CD14-positive monocyte (primary cell): ENCODE results near the gene OR2F1. TPM values are rescaled to one million over a fixed set of nuclear protein-coding genes. Genes with fewer than 3 reads are reported as not detected.

ENCODE experiments used
- DNase-seq, 3 donors: peaks; one replicate each; pipeline ENCODE4 v3.0.0-alpha.2; 2011 to 2022
- H2AFZ ChIP-seq: 2 replicates; pipeline ENCODE4 v1.6.0; 2012; ENCODE audit warnings: mild to moderate bottlenecking, low read depth, low read length, inconsistent platforms; ENCODE audit not compliant: insufficient read depth, poor library complexity, severe bottlenecking
- H3K27ac ChIP-seq, 2 donors: 1 replicate in 1 of 2; 2 replicates in 1 of 2; pipeline ENCODE4 v1.5.1; 2012 to 2013; ENCODE audit warnings: low read length in 2 of 2, control low read depth in 1 of 2, inconsistent platforms in 1 of 2, low read depth in 1 of 2, mild to moderate bottlenecking in 1 of 2
- H3K27me3 ChIP-seq, 2 donors: one replicate each; pipeline versions ENCODE4 v1.6.0 to v1.6.1; 2011 to 2013; ENCODE audit warnings: low read length in 2 of 2; ENCODE audit not compliant: control insufficient read depth in 2 of 2, insufficient read depth in 2 of 2
- H3K36me3 ChIP-seq, 2 donors: replicated peaks in 1 of 2; 1 replicate in 1 of 2; 2 replicates in 1 of 2; pipeline versions ENCODE4 v1.5.1 to v1.6.1; 2012 to 2013; ENCODE audit warnings: low read length in 2 of 2, control low read depth in 1 of 2, inconsistent platforms in 1 of 2, mild to moderate bottlenecking in 1 of 2; ENCODE audit not compliant: insufficient read depth in 2 of 2, control insufficient read depth in 1 of 2
- H3K4me1 ChIP-seq, 2 donors: 1 replicate in 1 of 2; 2 replicates in 1 of 2; pipeline versions ENCODE4 v1.5.1 to v1.6.1; 2012 to 2013; ENCODE audit warnings: low read length in 2 of 2, control low read depth in 1 of 2, inconsistent platforms in 1 of 2, mild to moderate bottlenecking in 1 of 2, moderate library complexity in 1 of 2; ENCODE audit not compliant: insufficient read depth in 2 of 2, control insufficient read depth in 1 of 2
- H3K4me2 ChIP-seq: replicated peaks from 2 replicates; pipeline ENCODE3; 2012; ENCODE audit warnings: low read length, moderate library complexity, mild to moderate bottlenecking; ENCODE audit not compliant: poor library complexity, severe bottlenecking; ENCODE audit errors: extremely low read depth
- H3K4me3 ChIP-seq, 3 experiments: fragments of 200-600 bp in 1 of 3; sonication (generic) in 1 of 3; replicated peaks in 1 of 3; 1 replicate in 2 of 3; 2 replicates in 1 of 3; pipeline ENCODE4 v1.5.1; 2011 to 2013; ENCODE audit warnings: low read length in 3 of 3, mild to moderate bottlenecking in 3 of 3, control low read depth in 2 of 3, low read depth in 2 of 3, inconsistent platforms in 1 of 3, moderate library complexity in 1 of 3
- H3K79me2 ChIP-seq: 2 replicates; pipeline ENCODE4 v1.6.0; 2012; ENCODE audit warnings: mild to moderate bottlenecking, control low read depth, inconsistent platforms, low read length, moderate library complexity; ENCODE audit not compliant: insufficient read depth
- H3K9ac ChIP-seq: 2 replicates; pipeline ENCODE4 v1.6.0; 2017; ENCODE audit warnings: low read length, mild to moderate bottlenecking; ENCODE audit not compliant: insufficient read depth, poor library complexity, severe bottlenecking
- H3K9me3 ChIP-seq, 2 donors: replicated peaks in 1 of 2; 1 replicate in 1 of 2; 2 replicates in 1 of 2; pipeline versions ENCODE4 v1.5.1 to v1.6.1; 2012 to 2013; ENCODE audit warnings: low read length in 2 of 2, control low read depth in 1 of 2; ENCODE audit not compliant: control insufficient read depth in 1 of 2, insufficient read depth in 1 of 2
- H4K20me1 ChIP-seq: 2 replicates; pipeline ENCODE4 v1.6.0; 2012; ENCODE audit warnings: mild to moderate bottlenecking, low read length, control low read depth, moderate library complexity; ENCODE audit not compliant: insufficient read depth
- H3K27ac Mint-ChIP-seq, 7 donors: one replicate each; pipeline ENCODE4 v1.8.0; 2020; ENCODE audit warnings: mild to moderate bottlenecking in 7 of 7, mixed read lengths in 7 of 7, moderate library complexity in 6 of 7, inconsistent platforms in 2 of 7
- H3K27me3 Mint-ChIP-seq, 3 donors: one replicate each; pipeline ENCODE4 v1.8.0; 2021 to 2022; ENCODE audit warnings: low read depth in 3 of 3, mild to moderate bottlenecking in 3 of 3, mixed read lengths in 3 of 3, moderate library complexity in 3 of 3, inconsistent platforms in 1 of 3
- H3K36me3 Mint-ChIP-seq, 2 donors: one replicate each; pipeline ENCODE4 v1.8.0; 2020; ENCODE audit warnings: mixed read lengths in 2 of 2, inconsistent platforms in 1 of 2, mild to moderate bottlenecking in 1 of 2
- H3K4me1 Mint-ChIP-seq: one replicate; pipeline ENCODE4 v1.8.0; 2020; ENCODE audit warnings: mild to moderate bottlenecking, mixed read lengths
- H3K4me3 Mint-ChIP-seq, 2 donors: one replicate each; pipeline ENCODE4 v1.8.0; 2020; ENCODE audit warnings: mild to moderate bottlenecking in 2 of 2, mixed read lengths in 2 of 2, moderate library complexity in 1 of 2
- H3K9me3 Mint-ChIP-seq, 7 donors: one replicate each; pipeline ENCODE4 v1.8.0; 2020 to 2022; ENCODE audit warnings: mixed read lengths in 7 of 7, mild to moderate bottlenecking in 6 of 7, moderate library complexity in 6 of 7, inconsistent platforms in 2 of 7
- WGBS: methylation state at CpG from one replicate; pipeline ENCODE4 v1.1.5; 2013; ENCODE audit warnings: missing lambda C conversion rate; ENCODE audit not compliant: insufficient coverage; 5-methylcytosine and 5-hydroxymethylcytosine counted together
- intact Hi-C, 2 donors: fragments of 100-400 bp; cut with micrococcal nuclease; formaldehyde crosslinking; loops; one replicate each; pipeline versions ENCODE4 v1.15.0 to v1.15.1; 2023
- polyA plus RNA-seq, 3 donors: library from polyadenylated mRNA; depleted of rRNA in 1 of 3; unstranded in 2 of 3; stranded (reverse) in 1 of 3; fragments of 300-500 nt in 2 of 3; fragments of >200 nt in 1 of 3; fragmentation: Illumina TruSeq in 2 of 3; gene quantifications; 1 replicate in 2 of 3; 2 replicates in 1 of 3; pipeline ENCODE4 v1.2.3, GENCODE V29; 2012 to 2021
- TF ChIP-seq, protein P1 (sequence below): fragments of 200-600 bp; IDR thresholded peaks from one replicate; pipeline ENCODE4 v1.8.0; 2022; ENCODE audit warnings: antibody characterized with exemption, mild to moderate bottlenecking

OR2F1 gene
- polyA plus RNA-seq, 3 donors = not detected

DNA sequence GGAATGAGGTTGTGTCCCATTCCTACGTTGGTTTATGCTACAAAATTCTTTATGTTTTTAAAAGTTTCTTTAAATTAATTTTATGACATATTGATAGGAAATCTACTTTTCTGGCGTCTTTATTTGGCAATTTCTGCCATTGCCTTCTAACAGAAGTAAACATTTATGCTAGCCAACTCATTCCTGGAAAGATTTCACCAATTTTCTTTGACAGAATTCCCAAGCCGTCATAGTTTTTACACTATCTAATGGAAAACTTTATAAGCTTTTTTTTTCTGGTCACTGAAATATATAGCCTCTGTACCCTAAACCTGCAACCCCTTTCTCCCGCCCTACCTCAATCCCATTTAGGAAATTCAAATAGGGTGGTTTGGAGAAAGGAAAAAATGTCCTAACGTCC is 46.5 kb upstream of the OR2F1 start:
- Histone ChIP-seq H3K27ac (no peak overlapping the region), H2AFZ (no peak overlapping the region), H3K4me2 (no peak overlapping the region), H4K20me1 (no peaks in the 10 kb centered on the region), H3K9me3 (no peaks in the 10 kb centered on the region), H3K4me3 (no peak overlapping the region), H3K27me3 (no peaks in the 10 kb centered on the region), H3K9ac (no peak overlapping the region), H3K4me1 (no peaks in the 10 kb centered on the region), H3K79me2 (no peaks in the 10 kb centered on the region), H3K36me3 (no peaks in the 10 kb centered on the region)
- no peak overlapping the region for H3K27ac Mint-ChIP-seq
- H3K9me3 Mint-ChIP-seq = peaks cover 0 to 2% (median 0%) of the 10 kb centered on the region in 7 donors
- no peaks in the 10 kb centered on the region for H3K4me1 Mint-ChIP-seq
- H3K4me3 Mint-ChIP-seq = no peak overlapping the region
- no peaks in the 10 kb centered on the region for H3K36me3 Mint-ChIP-seq
- H3K27me3 Mint-ChIP-seq = peaks cover 3 to 8% (median 6%) of the 10 kb centered on the region in 3 donors
- no peak for DNase-seq
- intact Hi-C loops = loop anchor here in 1 of 2 donors (10.0 kb wide), 1 partner anchor 63 kb away; no protein-coding TSS in a partner anchor
- no CpG with 5 or more reads among the region's 5 CpGs for WGBS
- TF ChIP-seq, protein P1, sequence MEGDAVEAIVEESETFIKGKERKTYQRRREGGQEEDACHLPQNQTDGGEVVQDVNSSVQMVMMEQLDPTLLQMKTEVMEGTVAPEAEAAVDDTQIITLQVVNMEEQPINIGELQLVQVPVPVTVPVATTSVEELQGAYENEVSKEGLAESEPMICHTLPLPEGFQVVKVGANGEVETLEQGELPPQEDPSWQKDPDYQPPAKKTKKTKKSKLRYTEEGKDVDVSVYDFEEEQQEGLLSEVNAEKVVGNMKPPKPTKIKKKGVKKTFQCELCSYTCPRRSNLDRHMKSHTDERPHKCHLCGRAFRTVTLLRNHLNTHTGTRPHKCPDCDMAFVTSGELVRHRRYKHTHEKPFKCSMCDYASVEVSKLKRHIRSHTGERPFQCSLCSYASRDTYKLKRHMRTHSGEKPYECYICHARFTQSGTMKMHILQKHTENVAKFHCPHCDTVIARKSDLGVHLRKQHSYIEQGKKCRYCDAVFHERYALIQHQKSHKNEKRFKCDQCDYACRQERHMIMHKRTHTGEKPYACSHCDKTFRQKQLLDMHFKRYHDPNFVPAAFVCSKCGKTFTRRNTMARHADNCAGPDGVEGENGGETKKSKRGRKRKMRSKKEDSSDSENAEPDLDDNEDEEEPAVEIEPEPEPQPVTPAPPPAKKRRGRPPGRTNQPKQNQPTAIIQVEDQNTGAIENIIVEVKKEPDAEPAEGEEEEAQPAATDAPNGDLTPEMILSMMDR = no peak

DNA sequence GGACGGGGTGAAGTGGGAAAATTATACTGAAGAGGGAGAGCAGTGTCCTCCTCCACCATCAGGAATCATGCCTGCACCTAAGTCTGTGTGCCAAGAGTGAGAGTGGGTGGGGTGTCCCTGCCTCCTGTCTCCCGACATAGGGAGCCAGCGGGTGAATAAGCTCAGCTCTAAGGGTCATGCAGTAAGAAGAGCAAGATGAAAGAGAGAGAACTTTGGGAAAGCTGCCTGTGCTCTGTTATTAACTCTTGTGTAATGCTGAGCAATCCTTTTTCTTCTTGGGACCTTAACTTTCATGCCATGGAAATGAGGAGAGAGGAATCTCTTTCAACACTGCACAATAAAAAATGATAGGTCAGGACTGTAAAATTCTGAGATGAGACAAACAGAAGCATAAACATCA is 44.8 kb upstream of the OR2F1 start:
- H4K20me1 ChIP-seq = no peaks in the 10 kb centered on the region
- intact Hi-C loops = loop anchor here in 1 of 2 donors (10.0 kb wide), 1 partner anchor 65 kb away; no protein-coding TSS in a partner anchor
- no peak overlapping the region for H3K4me2 ChIP-seq
- no peaks in the 10 kb centered on the region for H3K4me1 Mint-ChIP-seq
- H3K36me3 ChIP-seq = no peaks in the 10 kb centered on the region
- TF ChIP-seq, protein P1 = no peak
- no peaks in the 10 kb centered on the region for H3K4me1 ChIP-seq
- H3K27me3 Mint-ChIP-seq = peaks cover 3 to 5% (median 4%) of the 10 kb centered on the region in 3 donors
- no peak overlapping the region for H2AFZ ChIP-seq
- no peak overlapping the region for H3K27ac Mint-ChIP-seq
- H3K9me3 Mint-ChIP-seq = no peaks in the 10 kb centered on the region
- H3K27ac ChIP-seq = no peak overlapping the region
- H3K9me3 ChIP-seq = no peaks in the 10 kb centered on the region
- H3K27me3 ChIP-seq = no peaks in the 10 kb centered on the region
- WGBS = 100% methylated on average over 2 of the region's 3 CpGs
- H3K9ac ChIP-seq = no peak overlapping the region
- no peaks in the 10 kb centered on the region for H3K79me2 ChIP-seq
- H3K4me3 ChIP-seq = no peak overlapping the region
- no peak for DNase-seq
- no peak overlapping the region for H3K4me3 Mint-ChIP-seq
- H3K36me3 Mint-ChIP-seq = no peaks in the 10 kb centered on the region
